22Rv1 (cell line): ENCODE data around the gene SHQ1.
"Not testable (repeated sequence)": the region's sequence is repeated elsewhere in the genome, so short reads cannot be mapped to it uniquely, and the experiment has no call there.

Experiments used
- H3K27ac ChIP-seq: fragments of 450-650 bp; 2 replicates; pipeline ENCODE4 v1.5.1; 2017
- CTCF ChIP-seq: fragments of 450-650 bp; IDR thresholded peaks from 2 replicates; pipeline ENCODE4 v1.5.1; 2017; ENCODE audit warnings: mild to moderate bottlenecking
- ZFX ChIP-seq: fragments of 450-650 bp; IDR thresholded peaks from 2 replicates; pipeline ENCODE4 v1.6.1; 2017; ENCODE audit warnings: antibody characterized with exemption, borderline replicate concordance

Gene SHQ1

GRCh38 chr3:72724070-72724469 lies 124.2 kb downstream of the SHQ1 start:
- H3K27ac ChIP-seq, result peak overlapping the region; percentile 63; the same call in 1 of the 2 replicates
- no peak for TF ChIP-seq ZFX

- no peak for TF ChIP-seq CTCF
- no peak for TF ChIP-seq ZFX
- peak overlapping the region; percentile 63 for H3K27ac ChIP-seq
These were observed 125.1 kb downstream of the SHQ1 start for GRCh38 chr3:72722930-72723726.

- no peak for TF ChIP-seq ZFX
- TF ChIP-seq CTCF, result no peak
These were observed 126.4 kb downstream of the SHQ1 start for GRCh38 chr3:72721683-72722381.

GRCh38 chr3:72720566-72720965 lies 127.7 kb downstream of the SHQ1 start:
- TF ChIP-seq CTCF (no peak), ZFX (no peak)
- no peak overlapping the region for H3K27ac ChIP-seq

More at GRCh38 chr3:72721683-72722381, 126.4 kb downstream of the SHQ1 start:
- no peak overlapping the region for H3K27ac ChIP-seq

GRCh38 chr3:72719137-72719536 lies 129.1 kb downstream of the SHQ1 start:
- no peak overlapping the region for H3K27ac ChIP-seq
- no peak for TF ChIP-seq ZFX
- TF ChIP-seq CTCF, result no peak

- not testable (repeated sequence) for H3K27ac ChIP-seq
These were observed 134.1 kb downstream of the SHQ1 start for GRCh38 chr3:72714135-72714534.

GRCh38 chr3:72710471-72710870 lies 137.8 kb downstream of the SHQ1 start:
- not testable (repeated sequence) for H3K27ac ChIP-seq

- no peak overlapping the region for H3K27ac ChIP-seq
- TF ChIP-seq ZFX (no peak), CTCF (no peak)
These were observed 139.8 kb downstream of the SHQ1 start for GRCh38 chr3:72708441-72708840.
